ENCODE measurements around the gene SYTL1. TPM values are rescaled to one million over a fixed set of nuclear protein-coding genes. Genes with fewer than 3 reads are reported as not detected.

SYTL1 gene
- total RNA-seq, 3 donors from 2014 or later (not counting 1 experiment from before 2014, with no cell fraction given): 244 to 312 (median 273) TPM

DNA sequence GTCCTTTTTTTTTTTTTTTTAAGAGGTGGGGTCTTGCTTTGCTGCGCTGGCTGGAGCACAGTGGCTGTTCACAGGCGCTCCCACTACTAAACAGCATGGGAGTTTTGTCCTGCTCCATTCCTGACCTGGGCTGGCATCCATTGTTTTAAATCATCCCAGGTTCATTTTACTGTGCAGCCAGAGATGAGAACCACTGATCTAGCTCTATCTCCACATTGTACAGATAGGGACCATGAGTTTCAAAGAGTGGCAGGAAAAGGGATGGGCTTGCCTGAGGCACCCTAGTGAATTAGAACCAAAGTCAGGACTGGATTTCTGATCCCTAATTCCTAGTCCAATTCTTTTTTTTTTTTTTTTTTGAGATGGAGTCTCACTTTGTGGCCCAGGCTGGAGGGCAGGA lies 27.1 kb upstream of the SYTL1 start:
- Histone ChIP-seq H3K27ac (ENCODE audit: low read length) (no peak overlapping the region), H3K27me3 (ENCODE audit: control insufficient read depth, insufficient read depth, low read length) (no peaks in the 10 kb centered on the region), H3K9me3 (ENCODE audit: control insufficient read depth, insufficient read depth, low read length) (no peaks in the 10 kb centered on the region), H3K36me3 (ENCODE audit: control insufficient read depth, insufficient read depth, low read length) (no peaks in the 10 kb centered on the region), H3K4me3 (ENCODE audit: low read length) (no peak overlapping the region), H3K4me1 (ENCODE audit: control insufficient read depth, insufficient read depth, low read length) (no peaks in the 10 kb centered on the region)
- no peaks in the 10 kb centered on the region for H3K36me3 Mint-ChIP-seq
- DNase-seq: no peak
- H3K4me3 Mint-ChIP-seq: no peak overlapping the region
- H3K9me3 Mint-ChIP-seq: no peaks in the 10 kb centered on the region
- TF ChIP-seq, protein P1, sequence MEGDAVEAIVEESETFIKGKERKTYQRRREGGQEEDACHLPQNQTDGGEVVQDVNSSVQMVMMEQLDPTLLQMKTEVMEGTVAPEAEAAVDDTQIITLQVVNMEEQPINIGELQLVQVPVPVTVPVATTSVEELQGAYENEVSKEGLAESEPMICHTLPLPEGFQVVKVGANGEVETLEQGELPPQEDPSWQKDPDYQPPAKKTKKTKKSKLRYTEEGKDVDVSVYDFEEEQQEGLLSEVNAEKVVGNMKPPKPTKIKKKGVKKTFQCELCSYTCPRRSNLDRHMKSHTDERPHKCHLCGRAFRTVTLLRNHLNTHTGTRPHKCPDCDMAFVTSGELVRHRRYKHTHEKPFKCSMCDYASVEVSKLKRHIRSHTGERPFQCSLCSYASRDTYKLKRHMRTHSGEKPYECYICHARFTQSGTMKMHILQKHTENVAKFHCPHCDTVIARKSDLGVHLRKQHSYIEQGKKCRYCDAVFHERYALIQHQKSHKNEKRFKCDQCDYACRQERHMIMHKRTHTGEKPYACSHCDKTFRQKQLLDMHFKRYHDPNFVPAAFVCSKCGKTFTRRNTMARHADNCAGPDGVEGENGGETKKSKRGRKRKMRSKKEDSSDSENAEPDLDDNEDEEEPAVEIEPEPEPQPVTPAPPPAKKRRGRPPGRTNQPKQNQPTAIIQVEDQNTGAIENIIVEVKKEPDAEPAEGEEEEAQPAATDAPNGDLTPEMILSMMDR (IDR thresholded peaks at IDR 0.05): no peak
- intact Hi-C loops (cut with micrococcal nuclease): no loop called here
- no peak overlapping the region for H3K27ac Mint-ChIP-seq
- no peak for ATAC-seq
- peaks cover 0 to 5% of the 10 kb centered on the region in 2 donors for H3K27me3 Mint-ChIP-seq (ENCODE audit: low read depth in 2 of 2)
- H3K4me1 Mint-ChIP-seq: no peaks in the 10 kb centered on the region
- 94% methylated on average over 2 of the region's 2 CpGs for WGBS (ENCODE audit: insufficient coverage)

DNA sequence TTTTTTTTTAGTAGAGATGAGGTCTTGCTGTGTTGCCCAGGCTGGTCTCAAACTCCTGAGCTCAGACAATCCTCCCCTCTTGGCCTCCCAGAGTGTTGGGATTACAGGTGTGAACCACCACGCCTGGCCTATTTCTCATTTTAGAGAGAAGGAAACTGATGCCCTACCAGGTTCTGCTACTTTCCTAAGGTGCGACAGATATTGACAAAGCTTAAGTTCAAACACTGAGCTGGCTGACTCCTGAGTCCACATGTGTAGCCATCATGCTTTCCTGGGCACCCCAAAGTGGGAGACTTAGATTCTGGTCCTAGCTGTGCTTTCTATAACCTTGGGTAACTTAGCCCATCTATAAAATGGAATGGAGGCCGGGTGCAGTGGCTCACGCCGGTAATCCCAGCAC lies 25.0 kb upstream of the SYTL1 start:
- DNase-seq: no peak
- WGBS (ENCODE audit: insufficient coverage): 89% methylated on average over 5 of the region's 5 CpGs
- no peak for ATAC-seq
- no peaks in the 10 kb centered on the region for H3K36me3 Mint-ChIP-seq
- no peak overlapping the region for H3K4me3 Mint-ChIP-seq
- Histone ChIP-seq H3K4me1 (ENCODE audit: control insufficient read depth, insufficient read depth, low read length) (peaks cover 2% of the 10 kb centered on the region), H3K27me3 (ENCODE audit: control insufficient read depth, insufficient read depth, low read length) (no peaks in the 10 kb centered on the region), H3K4me3 (ENCODE audit: low read length) (no peak overlapping the region), H3K9me3 (ENCODE audit: control insufficient read depth, insufficient read depth, low read length) (no peaks in the 10 kb centered on the region), H3K27ac (ENCODE audit: low read length) (no peak overlapping the region), H3K36me3 (ENCODE audit: control insufficient read depth, insufficient read depth, low read length) (no peaks in the 10 kb centered on the region)
- H3K27me3 Mint-ChIP-seq (ENCODE audit: low read depth in 2 of 2): peaks cover 0 to 7% of the 10 kb centered on the region in 2 donors
- peaks cover 0 to 3% of the 10 kb centered on the region in 2 donors for H3K4me1 Mint-ChIP-seq
- no peaks in the 10 kb centered on the region for H3K9me3 Mint-ChIP-seq
- intact Hi-C loops (cut with micrococcal nuclease): no loop called here
- TF ChIP-seq, protein P1 (IDR thresholded peaks at IDR 0.05): no peak
- H3K27ac Mint-ChIP-seq: no peak overlapping the region

DNA sequence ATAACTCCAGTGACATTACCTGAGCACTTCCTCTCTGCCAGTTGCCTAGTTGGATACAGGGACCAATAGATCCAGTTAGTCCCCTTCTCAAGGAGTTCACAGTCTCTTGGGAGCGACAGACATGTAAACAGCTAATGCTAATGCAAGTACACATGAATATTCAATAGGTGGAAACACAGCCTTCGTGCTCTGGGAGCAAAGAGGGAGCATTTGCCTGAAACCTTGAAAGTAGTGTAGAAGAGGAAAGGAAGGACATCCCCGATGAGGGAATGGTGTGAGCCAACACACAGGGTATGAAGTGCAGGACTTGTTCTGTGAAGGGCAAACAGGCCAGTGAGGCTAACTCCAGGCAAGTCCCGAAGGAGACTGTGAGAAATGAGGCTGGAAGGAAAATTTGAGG lies 23.7 kb upstream of the SYTL1 start:
- no peaks in the 10 kb centered on the region for H3K9me3 Mint-ChIP-seq
- ATAC-seq: no peak
- Histone ChIP-seq H3K27ac (ENCODE audit: low read length) (no peak overlapping the region), H3K36me3 (ENCODE audit: control insufficient read depth, insufficient read depth, low read length) (no peaks in the 10 kb centered on the region), H3K27me3 (ENCODE audit: control insufficient read depth, insufficient read depth, low read length) (no peaks in the 10 kb centered on the region), H3K4me1 (ENCODE audit: control insufficient read depth, insufficient read depth, low read length) (peaks cover 10% of the 10 kb centered on the region), H3K4me3 (ENCODE audit: low read length) (no peak overlapping the region), H3K9me3 (ENCODE audit: control insufficient read depth, insufficient read depth, low read length) (no peaks in the 10 kb centered on the region)
- no peak for DNase-seq
- TF ChIP-seq, protein P1 (IDR thresholded peaks at IDR 0.05): no peak
- peaks cover 0 to 7% of the 10 kb centered on the region in 2 donors for H3K27me3 Mint-ChIP-seq (ENCODE audit: low read depth in 2 of 2)
- H3K36me3 Mint-ChIP-seq: no peaks in the 10 kb centered on the region
- H3K27ac Mint-ChIP-seq: no peak overlapping the region
- peaks cover 8 to 16% of the 10 kb centered on the region in 2 donors for H3K4me1 Mint-ChIP-seq
- H3K4me3 Mint-ChIP-seq: no peak overlapping the region
- WGBS (ENCODE audit: insufficient coverage): 56% methylated on average over 4 of the region's 4 CpGs
- intact Hi-C loops (cut with micrococcal nuclease): no loop called here

DNA sequence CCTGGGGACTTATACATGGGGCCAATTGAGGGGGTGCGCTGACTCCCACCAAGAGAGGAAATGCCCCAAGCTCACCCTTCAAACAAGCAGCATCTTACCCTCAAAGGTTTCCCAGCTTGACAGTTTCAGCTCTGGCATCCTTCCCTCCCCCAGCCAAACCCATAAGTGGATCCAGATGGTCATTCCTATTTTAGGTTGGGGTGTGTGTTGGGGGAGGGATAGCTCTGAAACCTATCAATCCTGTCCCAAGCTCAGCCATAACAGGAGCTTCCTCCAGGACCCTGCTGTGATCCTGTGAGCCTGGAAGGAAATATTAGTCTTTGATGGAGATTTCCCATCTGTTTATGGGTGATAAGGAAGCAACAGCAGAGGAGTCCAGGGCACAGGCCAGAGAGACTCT lies 23.2 kb upstream of the SYTL1 start:
- Mint-ChIP-seq H3K9me3 (no peaks in the 10 kb centered on the region), H3K36me3 (no peaks in the 10 kb centered on the region), H3K27me3 (ENCODE audit: low read depth in 2 of 2) (peaks cover 0 to 7% of the 10 kb centered on the region in 2 donors), H3K4me1 (peaks cover 12 to 19% of the 10 kb centered on the region in 2 donors), H3K4me3 (no peak overlapping the region), H3K27ac (no peak overlapping the region)
- no peaks in the 10 kb centered on the region for H3K9me3 ChIP-seq (ENCODE audit: control insufficient read depth, insufficient read depth, low read length)
- H3K4me1 ChIP-seq (ENCODE audit: control insufficient read depth, insufficient read depth, low read length): peaks cover 14% of the 10 kb centered on the region
- H3K36me3 ChIP-seq (ENCODE audit: control insufficient read depth, insufficient read depth, low read length): no peaks in the 10 kb centered on the region
- TF ChIP-seq, protein P1 (IDR thresholded peaks at IDR 0.05): no peak
- ATAC-seq (no peak), DNase-seq (no peak)
- H3K27ac ChIP-seq (ENCODE audit: low read length): no peak overlapping the region
- 70% methylated on average over 1 of the region's 1 CpG for WGBS (ENCODE audit: insufficient coverage)
- H3K4me3 ChIP-seq (ENCODE audit: low read length): no peak overlapping the region
- intact Hi-C loops (cut with micrococcal nuclease): no loop called here
- no peaks in the 10 kb centered on the region for H3K27me3 ChIP-seq (ENCODE audit: control insufficient read depth, insufficient read depth, low read length)
